HG03442 (cell line): ENCODE measurements around the gene ARHGEF10L.

Experiments used
- ATAC-seq: cut with Tn5 transposase; IDR thresholded peaks from one replicate; pipeline ENCODE4 v1.9.1; 2021; ENCODE audit warnings: mild to moderate bottlenecking, moderate library complexity; ENCODE audit not compliant: unreplicated experiment

The ARHGEF10L gene

GRCh38 chr1:17629460-17629859, 90.0 kb downstream of the ARHGEF10L start:
- ATAC-seq, result no peak

GRCh38 chr1:17630048-17630830, 90.7 kb downstream of the ARHGEF10L start:
- no peak for ATAC-seq

DNA sequence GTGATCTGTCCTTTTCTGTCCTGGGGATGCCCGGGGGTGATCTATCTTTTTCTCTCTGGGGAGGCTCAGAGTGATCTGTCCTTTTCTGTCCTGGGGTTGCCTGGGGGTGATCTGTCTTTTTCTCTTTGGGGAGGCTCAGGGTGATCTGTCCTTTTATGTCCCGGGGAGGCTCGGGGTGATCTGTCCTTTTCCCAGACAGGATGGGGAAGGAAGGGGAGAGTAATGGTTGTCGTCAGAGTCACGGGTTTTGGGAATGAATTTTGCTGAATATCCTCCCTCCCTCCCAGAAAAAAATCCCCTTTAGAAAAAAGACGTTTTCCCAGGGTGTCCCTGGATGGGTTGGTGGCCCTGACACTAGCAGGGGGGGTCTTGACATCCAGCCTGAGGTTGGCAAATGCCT, 91.5 kb downstream of the ARHGEF10L start:
- no peak for ATAC-seq

DNA sequence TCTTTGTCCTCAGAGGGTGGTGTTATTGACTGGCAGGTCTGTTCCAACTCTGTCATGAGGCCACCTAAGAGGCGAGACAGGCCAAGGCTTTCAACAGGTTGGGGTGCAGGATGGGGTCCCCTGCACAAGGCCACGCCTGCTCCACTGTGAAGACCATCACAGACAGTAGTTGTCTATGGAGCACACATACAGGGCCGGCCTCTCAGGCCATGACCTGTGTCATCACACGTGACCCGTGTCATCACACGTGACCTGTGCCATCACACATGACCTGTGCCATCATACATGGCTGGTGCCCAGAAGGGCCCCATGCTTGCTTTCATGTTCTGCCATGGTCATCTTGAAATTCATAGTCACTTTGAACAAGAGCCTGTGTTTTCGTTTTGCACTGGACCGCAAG, 91.9 kb downstream of the ARHGEF10L start:
- ATAC-seq, result no peak

DNA sequence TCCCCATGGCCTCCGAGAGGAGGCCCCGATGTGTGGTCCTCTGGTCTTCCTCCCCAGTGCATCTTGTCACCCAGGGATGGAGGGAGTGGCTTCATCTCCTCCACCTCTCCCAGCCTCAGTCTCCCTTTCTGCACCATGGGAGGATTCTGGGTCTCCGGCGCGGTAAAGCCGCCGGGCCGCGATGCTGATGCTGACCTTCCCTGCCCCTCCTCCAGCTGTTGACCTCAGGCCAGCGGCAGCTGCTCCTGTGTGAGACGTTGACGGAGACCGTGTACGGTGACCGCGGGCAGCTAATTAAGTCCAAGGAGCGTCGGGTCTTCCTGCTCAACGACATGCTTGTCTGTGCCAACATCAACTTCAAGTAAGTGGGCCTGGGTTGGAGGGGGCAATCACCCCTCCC, 92.6 kb downstream of the ARHGEF10L start:
- ATAC-seq, result no peak

DNA sequence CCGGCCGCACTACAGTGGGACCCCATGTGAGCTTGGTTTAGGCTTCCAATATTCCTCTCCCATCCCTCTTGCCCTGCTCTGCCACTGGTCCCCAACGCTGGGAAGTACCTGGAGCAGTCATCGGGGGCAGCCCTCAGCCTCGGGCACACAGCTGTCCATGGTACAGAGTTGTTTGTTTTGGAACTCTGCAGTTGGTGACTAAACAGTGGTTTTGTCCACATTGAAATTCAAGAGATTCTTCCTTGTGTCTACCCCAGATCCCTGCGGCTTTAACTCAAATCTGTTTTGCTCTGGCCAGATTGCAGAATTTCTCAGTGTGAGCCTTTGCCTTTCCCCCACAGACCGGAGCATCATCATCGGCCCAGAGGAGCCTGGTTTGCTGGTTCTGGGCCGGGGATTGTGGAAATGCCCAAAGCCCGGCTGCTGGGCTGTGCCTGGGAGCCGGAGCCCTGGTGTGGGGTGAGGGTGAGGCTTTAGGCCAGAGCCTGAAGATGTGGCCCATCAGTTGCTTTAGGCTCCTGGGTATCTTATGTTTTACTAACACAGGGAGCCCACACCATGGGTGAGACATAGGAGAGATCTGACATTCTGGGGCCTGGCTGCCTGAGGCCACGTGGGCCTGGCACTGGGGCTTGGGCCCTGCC, 93.2 kb downstream of the ARHGEF10L start:
- ATAC-seq, result no peak

- ATAC-seq, result no peak
Observed at GRCh38 chr1:17633654-17634053, 94.2 kb downstream of the ARHGEF10L start.

GRCh38 chr1:17635276-17635675, 95.8 kb downstream of the ARHGEF10L start:
- ATAC-seq, result no peak

GRCh38 chr1:17635811-17636210, 96.3 kb downstream of the ARHGEF10L start:
- ATAC-seq, result no peak

DNA sequence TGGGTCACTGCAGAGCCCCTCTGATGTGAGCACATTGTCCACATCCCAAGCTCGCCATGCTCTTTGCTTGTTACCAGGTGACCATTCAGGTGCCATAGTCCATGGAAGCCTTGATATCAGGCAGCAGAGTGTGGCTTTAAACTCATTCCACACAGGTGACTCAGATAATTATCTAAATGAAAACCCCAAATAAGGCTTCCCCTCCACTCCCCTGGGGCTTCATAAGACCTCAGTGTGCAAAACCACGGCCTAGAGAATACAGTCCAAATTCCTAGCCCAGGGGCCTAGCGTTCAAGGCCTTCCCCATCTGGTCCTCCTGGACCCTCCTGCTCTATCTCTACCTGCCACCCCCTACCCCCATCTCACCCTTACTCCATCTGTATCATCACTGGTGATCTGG, 97.1 kb downstream of the ARHGEF10L start:
- ATAC-seq, result no peak

DNA sequence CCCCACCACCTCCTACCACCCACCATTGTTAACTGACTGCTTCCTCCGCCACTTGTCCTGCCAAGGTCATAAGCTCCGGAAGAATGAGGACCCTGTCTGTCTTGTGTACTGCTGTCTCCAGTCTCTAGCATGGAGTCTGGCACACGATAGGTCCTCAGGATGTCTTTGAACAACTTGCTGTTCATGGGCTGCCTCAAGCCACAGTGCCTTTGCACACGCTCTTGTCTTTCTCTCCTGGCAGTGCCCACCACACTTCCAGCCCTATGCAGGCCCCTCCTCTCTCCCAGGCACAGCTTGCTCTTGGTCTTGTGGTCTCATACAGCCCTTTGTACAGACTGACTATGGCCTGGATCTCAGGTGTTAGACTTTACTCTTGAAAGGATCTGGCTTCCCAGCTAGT, 97.6 kb downstream of the ARHGEF10L start:
- no peak for ATAC-seq

DNA sequence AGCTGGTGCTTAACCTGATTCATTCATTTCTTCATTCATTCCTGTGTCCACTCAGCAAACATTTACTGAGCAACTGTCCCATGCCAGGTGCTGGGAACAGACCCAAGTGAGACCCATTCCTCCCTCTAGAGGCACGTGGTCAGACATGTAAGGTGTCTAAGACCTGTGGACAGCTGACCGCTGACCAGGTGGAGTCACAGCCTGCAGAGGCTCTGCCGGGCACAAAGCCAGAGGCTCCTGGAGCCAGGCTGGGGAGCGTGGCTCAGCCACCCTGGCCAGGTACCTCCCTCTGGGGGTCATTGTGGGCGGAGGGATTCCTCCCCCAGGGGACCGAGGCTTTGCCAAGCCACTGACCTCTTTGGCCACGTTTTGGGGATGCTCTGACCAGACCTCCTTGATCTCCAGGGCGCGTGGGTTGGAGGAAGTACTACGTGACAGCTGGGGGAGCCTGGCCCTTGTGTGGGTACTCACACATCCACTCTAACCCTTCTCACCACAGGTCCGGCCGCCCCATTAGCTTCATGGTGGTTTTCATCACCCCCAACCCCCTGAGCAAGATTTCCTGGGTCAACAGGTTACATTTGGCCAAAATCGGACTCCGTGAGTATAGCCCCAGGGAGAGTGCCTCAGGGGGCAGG, 100.3 kb downstream of the ARHGEF10L start:
- no peak for ATAC-seq

DNA sequence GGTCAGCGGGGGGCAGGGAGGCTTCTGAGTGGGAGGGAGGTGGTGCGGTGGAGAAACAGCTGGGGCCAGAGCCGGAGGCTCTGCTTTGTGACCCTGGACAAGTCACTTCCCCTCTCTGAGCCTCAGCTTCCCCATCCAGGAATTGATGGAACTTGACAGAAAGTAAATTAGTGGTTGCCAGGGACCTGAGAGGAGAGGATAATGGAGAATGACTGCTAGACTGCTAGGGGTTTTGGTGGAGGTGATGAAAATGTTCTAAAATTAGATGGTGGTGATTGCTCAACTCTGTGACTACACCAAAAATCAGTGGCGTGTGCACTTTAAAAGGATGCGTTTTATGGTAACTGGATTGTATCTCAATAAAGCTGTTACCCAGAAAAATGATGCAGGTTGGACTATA, 100.9 kb downstream of the ARHGEF10L start:
- ATAC-seq, result no peak

- ATAC-seq, result no peak
Observed at GRCh38 chr1:17640975-17641374, 101.5 kb downstream of the ARHGEF10L start.

DNA sequence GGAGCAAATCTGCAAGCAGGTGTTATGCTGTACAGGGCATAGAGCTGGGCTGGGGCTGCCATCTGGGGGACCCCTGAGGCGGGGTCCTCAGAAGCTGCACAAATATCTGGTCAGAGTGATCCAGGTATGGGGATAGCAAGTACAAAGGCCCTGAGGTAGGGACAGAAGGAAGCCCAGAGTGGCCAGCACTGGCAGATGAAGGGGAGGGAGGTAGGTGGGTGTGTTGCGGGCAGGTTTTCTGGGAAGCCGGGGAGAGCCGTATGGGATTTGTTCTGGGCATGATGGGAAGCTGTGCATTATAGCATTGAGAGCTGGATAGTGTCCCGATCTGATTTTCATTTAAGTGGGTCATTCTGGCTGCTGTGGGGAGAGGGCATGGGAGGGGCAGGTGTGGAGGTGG, 102.7 kb downstream of the ARHGEF10L start:
- ATAC-seq, result no peak

DNA sequence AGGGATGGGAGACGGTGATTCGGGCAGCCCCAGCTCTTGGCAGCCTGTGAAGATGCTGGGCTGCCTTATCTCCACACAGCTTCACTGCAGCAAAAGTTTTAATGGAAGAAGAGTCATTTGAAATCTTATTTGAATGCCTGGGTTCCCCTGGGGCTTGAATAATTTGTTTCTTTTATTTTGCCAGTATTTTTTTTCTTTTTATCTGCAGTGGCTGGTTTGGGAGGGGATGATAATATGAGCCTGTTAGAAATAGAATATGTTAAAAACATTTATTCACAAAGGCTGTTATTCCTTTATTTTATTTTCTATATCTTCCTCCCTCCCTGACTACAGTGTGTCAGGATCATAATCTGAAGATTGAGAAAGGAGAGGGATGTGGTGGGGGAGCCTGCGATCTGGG, 103.4 kb downstream of the ARHGEF10L start:
- no peak for ATAC-seq

- no peak for ATAC-seq
Observed at GRCh38 chr1:17643861-17644703, 104.6 kb downstream of the ARHGEF10L start.

GRCh38 chr1:17645068-17645911, 105.8 kb downstream of the ARHGEF10L start:
- ATAC-seq, result no peak

GRCh38 chr1:17646444-17647280, 107.2 kb downstream of the ARHGEF10L start:
- no peak for ATAC-seq
